GM21786 (cell line): ENCODE data around the gene FGF13.

Source experiments
- ATAC-seq: cut with Tn5 transposase; IDR thresholded peaks from one replicate; pipeline ENCODE4 v1.9.1; 2021; ENCODE audit not compliant: unreplicated experiment

The FGF13 gene

DNA sequence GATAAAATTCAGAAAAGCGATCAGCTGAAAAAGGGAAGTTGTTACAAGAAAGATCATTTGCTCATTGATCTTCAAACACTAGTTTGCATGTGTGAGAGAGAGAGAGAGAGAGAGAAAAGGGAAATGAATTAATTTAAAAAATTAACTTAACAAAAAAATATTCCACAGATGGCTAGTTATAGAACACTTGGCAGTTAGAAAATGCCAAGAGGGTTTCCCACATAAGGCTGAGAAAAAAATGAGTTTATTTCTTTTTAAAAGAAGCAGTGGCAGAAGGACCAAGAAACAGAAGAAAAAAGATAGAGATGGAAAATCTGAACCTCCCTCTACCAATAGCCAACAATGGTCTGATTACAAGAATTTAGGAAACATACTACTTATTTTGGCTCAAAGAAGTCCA is 47.1 kb downstream of the FGF13 start:
- no peak for ATAC-seq

DNA sequence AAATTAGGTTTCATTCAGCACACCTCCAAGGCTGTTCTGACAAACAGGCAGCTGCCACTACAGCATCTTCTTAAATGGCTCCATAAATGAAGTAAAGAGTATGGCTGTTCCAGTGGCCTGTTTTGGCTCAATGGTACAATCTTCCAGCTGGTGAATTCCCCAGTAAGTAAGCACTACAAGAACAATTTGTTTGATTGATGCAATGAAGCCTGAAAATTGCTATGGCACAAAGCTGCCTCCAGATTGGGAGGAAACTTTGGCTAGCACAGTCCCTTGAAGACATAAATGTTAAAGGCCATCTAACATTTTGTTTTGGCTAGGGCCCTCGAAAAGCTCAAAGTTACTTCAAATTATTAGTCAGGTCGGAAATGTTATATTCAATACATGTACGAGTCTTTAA is 47.5 kb downstream of the FGF13 start:
- ATAC-seq = no peak

DNA sequence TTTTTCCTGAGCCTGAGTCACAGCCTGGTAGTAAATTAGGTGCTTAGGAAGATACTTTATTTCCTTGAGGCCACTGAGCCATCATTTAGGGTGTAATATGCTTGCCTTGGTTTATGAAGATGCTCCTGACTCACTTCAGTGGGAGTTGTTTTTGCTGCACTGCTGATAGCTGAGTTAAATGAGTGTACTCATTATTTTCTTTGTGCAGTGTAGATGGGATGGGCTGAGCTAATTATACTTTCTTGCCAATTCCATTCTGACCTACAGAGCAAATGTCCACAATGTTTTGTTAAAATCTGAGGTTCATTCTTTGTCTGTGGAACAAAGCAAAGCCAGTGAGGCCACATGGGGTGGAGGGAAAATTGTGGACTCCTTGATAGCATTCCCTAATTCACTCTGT is 60.0 kb downstream of the FGF13 start:
- no peak for ATAC-seq

DNA sequence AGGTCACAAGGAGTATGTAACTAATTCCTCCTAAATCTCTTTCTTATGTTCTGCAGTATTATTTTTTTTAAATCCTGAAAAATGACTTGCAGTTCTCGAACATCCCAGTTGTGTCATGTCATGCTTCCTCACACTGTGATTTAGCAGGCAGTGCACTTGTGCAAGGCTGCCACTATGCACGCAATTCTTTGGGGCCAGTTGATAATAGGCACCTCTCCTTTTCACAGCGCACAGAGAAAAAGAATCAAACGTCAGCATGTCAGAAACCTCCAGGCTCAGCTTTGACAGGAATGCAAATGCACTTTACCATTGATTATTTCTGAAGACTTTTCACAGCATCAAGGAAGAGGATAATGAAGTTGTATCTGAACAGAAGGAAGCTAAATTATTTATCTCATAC is 62.9 kb downstream of the FGF13 start:
- ATAC-seq = no peak

GRCh38 chrX:138638996-138639395 is 72.5 kb downstream of the FGF13 start:
- no peak for ATAC-seq
